T-helper 1 cell treated with Interleukin-12 subunit alpha and Interleukin-12 subunit beta and Interleukin-4 antibody, amounts not matched to agents 30 ng/mL and 1 ng/mL, for 36 hours (primary cell): ENCODE data around the gene PON3. TPM values are rescaled to one million over a fixed set of nuclear protein-coding genes. Genes with fewer than 3 reads are reported as not detected.

Experiments
- intact Hi-C: fragments of 100-400 bp; cut with micrococcal nuclease; formaldehyde crosslinking; loops from one replicate; pipeline ENCODE4 v1.15.1; 2024
- total RNA-seq: library from RNA; stranded (reverse); gene quantifications from 2 replicates; pipeline ENCODE4 v1.2.3, GENCODE V29; 2022

The PON3 gene
- not detected in 2 replicates for total RNA-seq

GRCh38 chr7:95396136-95397032 is at the start of gene PON3:
TSS of gene PON3 (minus strand) at chr7:95396375. CDS start at chr7:95396350, 25 bp downstream.
- intact Hi-C loops: loop anchor here (1.0 to 2.0 kb wide), 2 partner anchors 66 to 81 kb away; no protein-coding TSS in a partner anchor

DNA sequence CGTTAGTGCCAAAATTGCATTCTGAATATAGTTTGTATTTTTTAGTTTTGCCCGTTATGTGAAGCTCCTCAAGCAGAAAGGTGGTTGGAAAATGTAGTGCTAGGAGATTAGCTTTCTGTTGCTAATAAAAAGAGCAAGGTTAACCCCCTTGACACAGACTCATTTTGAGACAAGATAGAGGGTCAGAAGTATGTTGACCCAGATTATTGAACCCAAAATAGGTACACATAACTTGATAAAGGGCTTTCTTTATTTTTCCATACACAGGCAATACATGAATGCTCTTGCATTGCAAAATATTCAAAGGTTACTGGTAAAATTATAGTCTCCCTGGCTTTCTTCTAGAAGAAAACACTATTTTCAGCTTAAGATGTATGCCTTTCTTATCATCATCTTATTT is 48.6 kb upstream of the PON3 start:
- intact Hi-C loops: no loop called here

DNA sequence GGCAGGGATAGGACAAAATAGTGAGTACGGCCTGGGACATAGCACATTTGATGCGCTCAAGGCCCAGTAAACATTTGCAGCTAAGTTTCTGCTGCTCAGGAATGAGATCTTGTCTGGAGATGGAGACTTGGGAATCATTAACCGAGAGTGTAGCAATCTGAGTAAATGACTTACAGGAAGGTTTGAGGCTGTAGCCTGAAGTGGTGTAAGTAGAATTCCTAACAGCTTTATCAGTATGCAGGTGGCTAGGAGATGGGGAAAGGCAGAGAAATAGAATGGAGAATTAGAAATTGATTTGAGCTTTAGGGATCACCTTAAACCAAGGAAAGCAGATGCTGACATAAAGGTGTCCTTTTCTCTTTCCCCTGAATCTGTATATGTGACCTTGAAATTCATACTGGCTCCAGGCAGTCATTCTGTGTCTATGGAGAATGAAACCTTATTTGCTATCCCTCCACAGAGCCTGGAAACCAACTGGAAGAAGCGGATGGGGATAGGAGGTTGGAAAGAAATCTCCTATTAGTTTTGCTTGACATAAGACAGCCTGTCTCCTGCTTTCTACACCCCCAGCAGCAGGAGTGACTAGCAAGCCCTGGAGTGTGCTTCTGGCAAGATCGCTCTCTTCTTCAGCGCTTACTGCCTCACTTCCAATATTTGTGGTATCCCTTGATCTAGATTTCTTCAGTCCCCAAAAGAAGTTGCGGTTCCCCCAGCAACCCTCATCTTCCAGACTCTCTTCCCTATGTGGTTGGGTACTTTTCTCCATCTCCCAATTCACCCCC is 45.1 kb upstream of the PON3 start:
- intact Hi-C loops: no loop called here

DNA sequence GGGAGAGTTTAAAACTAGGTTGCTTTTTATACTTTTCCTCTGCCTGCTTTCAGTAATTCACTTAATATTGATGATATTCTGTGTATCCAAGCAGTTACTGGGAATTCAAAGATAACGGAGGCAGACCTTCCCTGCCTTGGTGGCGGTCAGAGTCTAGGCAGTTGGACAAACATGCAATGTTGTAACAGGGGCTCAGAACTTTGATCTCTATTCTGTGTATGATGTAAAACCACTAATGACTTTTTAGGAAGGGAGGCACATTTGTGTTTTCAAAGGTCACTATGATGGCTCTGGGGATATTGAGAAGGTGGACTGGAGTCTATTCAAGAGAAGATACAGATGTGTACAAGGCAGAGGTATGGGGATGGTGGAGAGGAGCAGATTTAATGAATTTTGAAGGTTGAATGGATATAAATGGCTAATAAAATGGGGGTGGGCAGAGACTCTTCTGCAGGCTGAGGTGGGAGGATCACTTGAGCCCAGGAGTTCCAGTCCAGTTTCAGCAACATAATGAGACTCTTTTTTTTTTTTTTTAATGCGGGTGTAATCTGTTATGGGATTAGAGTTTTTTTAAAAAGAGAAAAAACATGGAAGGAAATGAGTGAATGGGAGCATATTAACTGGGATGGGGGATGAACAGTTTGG is 44.3 kb upstream of the PON3 start:
- intact Hi-C loops: no loop called here

DNA sequence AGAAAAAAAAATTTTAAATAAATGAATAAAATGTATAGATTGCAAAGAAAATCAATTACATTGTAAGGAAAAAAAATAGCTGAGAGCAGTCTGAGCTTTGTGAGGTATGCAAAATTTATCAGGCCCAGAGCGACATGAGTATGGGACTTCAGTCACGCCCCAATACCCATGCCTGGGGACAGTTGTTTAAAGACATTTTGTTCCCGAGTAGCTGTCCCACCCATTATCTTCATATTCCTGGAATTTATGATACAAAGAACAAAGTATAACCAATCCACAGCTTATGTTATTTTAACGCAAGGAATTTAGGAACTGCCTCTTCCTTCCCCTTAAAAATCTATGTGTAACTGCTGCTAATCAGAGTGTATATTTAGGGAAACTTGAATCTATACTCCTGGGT is 40.2 kb upstream of the PON3 start:
- intact Hi-C loops: no loop called here

DNA sequence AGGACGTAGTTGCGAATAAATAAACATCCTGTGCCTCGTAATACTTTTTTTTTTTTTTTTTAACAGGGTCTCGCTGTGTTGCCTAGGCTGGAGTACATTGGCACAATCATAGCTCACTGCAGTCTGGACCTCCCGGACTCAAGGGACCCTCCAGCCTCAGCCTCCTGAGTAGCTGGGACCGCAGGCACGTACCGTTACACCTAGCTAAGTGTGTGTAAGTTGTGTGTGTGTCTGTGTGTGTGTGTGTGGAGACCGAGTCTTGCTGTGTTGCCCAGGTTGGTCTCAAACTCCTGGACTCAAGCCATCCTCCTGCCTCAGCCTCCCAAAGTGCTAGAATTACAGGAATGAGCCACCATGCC is 39.2 kb upstream of the PON3 start:
- intact Hi-C loops: loop anchor here (2.0 kb wide), 3 partner anchors 41 to 105 kb away; no protein-coding TSS in a partner anchor

GRCh38 chr7:95434557-95435421 is 38.6 kb upstream of the PON3 start, which contains the start of gene PON2:
TSS of gene PON2 (minus strand) at chr7:95435028. CDS start at chr7:95434951, 77 bp downstream.
- intact Hi-C loops: loop anchor here (2.0 kb wide), 3 partner anchors 42 to 104 kb away; no protein-coding TSS in a partner anchor

- intact Hi-C loops: loop anchor here (2.0 kb wide), 3 partner anchors 43 to 103 kb away; no protein-coding TSS in a partner anchor
Measured at GRCh38 chr7:95433952-95434556, 37.9 kb upstream of the PON3 start.

DNA sequence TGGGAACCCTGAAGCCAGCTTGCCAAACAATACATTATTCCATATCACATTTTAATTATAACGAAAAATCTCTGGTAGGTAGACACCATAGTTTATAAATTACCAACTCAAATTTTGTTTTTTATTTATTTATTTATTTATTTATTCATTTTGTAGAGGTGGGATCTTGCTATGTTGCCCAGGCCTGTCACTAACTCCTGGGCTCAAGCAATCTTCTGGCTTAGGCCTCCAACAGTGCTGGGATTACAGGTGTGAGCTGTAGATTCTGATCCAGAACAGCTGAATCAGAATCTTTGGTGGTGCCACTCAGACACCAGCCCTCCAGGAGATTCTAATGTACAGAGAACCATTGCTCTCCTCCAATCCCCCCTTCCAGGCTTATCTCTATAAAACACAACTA is 37.0 kb upstream of the PON3 start:
- intact Hi-C loops: no loop called here

GRCh38 chr7:95432606-95433005 is 36.4 kb upstream of the PON3 start:
- intact Hi-C loops: no loop called here

GRCh38 chr7:95430864-95431263 is 34.7 kb upstream of the PON3 start:
- intact Hi-C loops: no loop called here

DNA sequence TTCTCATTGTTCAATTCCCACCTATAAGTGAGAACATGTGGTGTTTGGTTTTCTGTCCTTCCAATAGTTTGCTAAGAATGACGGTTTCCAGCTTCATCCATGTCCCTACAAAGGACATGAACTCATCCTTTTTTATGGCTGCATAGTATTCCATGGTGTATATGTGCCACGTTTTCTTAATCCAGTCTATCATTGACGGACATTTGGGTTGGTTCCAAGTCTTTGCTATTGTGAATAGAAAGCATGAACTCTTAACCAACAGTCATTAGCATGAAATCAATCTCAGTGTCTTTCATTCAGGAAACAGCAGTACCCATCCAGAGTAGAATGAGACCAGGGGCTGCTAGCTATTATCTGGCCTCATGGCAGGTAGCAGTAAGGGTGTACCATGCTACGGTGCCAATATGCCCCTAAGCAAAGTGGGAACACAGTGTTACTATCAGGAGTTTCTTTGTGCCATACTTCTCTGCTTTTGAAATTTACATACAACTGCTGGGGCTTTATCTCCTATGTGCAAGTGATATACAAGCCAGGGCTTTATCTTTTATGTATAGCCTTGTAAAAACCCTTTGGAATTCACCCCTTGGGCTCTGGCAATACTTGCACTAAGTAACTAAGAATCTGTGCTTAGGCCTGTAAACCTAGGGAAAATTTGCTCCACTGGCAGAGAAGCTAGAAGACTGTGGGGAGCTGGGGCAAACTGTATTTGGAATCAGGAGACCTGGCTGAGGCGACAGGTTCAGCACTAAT is 33.2 kb upstream of the PON3 start:
- intact Hi-C loops: no loop called here

DNA sequence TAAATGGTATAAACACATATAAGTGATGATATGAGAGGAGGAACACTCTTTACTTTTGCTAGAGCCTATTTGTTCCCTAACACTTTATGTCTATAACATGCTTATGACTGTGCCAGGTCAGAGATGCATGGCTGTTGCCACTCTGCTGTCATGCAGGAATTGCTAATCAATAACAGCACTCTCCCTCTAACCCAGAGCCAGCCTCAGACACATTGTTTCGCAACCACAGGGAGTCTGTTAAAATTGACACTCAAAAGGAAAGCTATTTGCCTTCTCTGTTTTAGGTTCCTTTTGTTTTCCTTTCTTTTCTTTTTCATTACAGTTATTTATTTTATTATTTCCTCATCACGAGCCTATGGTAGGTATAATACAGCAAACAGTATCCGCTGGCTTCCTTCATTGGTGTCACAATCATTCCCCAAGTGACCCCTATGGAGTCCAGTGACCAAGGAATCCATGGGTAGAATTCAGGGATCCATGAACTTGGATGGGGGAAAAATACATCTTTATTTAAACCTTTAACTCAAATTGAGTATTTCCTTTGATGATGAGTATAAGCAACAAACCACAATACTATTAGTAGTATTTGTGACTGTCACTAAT is 31.8 kb upstream of the PON3 start:
- intact Hi-C loops: no loop called here

- intact Hi-C loops: no loop called here
Measured at GRCh38 chr7:95427166-95427565, 31.0 kb upstream of the PON3 start.

GRCh38 chr7:95425694-95426093 is 29.5 kb upstream of the PON3 start:
- intact Hi-C loops: no loop called here

DNA sequence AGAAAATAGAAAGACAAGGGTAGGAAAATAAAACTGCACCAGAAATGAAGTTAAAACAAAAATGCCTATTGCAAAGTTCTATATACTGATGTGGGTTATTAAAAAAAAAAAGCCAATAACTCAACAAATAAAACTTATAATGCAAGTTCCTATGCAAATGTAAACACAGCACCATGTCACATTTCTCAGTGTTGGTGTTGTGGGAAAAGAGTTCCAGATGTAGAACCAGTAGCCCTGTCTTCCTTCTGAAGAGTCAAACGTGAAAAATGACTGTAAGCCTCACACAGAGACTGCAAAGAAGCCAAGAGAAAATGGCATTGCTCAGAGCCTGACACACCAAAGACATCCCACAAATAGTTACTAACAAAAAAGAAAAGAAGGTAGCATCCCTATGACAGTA is 28.5 kb upstream of the PON3 start:
- intact Hi-C loops: no loop called here

GRCh38 chr7:95421847-95422444 is 25.8 kb upstream of the PON3 start:
- intact Hi-C loops: no loop called here

DNA sequence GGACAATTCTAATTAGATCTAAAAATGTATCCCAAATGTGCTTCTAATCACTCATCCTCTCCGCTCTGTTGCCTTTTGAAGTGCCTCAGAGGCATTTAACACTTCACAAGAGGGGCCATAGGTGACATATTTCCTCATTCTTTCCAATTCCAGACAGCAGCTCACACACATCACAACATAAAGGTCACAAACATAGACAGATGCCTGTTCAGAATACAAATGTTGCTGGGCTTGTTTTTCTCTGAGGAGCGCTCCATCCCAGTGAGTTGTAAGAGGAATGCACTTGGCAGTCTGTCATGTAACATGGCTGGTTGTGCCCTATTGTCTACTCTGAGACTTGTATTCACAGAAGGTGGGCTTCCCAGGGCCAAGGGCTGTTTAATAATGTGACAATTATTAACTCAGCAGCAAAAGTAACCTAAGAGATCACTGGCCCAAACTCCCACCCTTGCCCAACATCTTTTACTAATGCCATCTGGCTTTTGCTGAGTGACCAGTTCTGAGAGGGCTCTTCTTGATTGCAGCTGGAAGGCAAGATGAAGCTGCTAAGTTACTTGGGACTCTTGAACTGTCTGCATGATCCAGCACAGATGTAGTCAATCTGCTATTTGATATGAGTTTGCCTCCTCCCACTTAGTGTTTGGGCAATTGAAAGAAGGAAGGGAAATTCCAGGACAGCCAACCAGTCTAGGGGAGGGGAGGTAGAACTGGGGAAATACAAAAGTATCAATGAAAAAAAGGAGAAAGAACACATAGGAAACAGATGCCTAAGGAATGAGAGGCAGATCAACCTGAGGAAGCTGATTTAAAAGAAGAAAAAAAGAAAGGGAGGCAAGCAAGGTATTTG is 25.0 kb upstream of the PON3 start:
- intact Hi-C loops: no loop called here
